BJ (cell line): ENCODE results near the gene MRPL9. TPM values are rescaled to one million over a fixed set of nuclear protein-coding genes. Genes with fewer than 3 reads are reported as not detected.

Experiments used
- CTCF ChIA-PET: fragments of 350-600 bp; formaldehyde crosslinking; extraction: SDS; loops from one replicate; lab custom pipeline; 2021; ENCODE audit warnings: antibody characterized with exemption, inconsistent platforms; lab: Yijun Ruan, JAX
- POLR2A ChIA-PET: fragments of 300-600 bp; sonication (Branson Sonifier 250); formaldehyde crosslinking; extraction: SDS; loops from one replicate; lab custom pipeline; 2021; ENCODE audit warnings: antibody characterized with exemption; lab: Charles Lee
- DNase-seq: peaks from one replicate; pipeline ENCODE4 v3.0.0-alpha.2; 2011; ENCODE audit warnings: low read depth
- H3K27me3 ChIP-seq: 2 replicates; pipeline ENCODE4 v1.6.0; 2011; ENCODE audit warnings: low read length; ENCODE audit not compliant: control insufficient read depth, insufficient read depth
- H3K36me3 ChIP-seq: 2 replicates; pipeline ENCODE4 v1.5.1; 2011; ENCODE audit warnings: low read length; ENCODE audit not compliant: control insufficient read depth, insufficient read depth
- H3K4me3 ChIP-seq: 2 replicates; pipeline ENCODE4 v1.5.1; 2011; ENCODE audit warnings: low read depth, mild to moderate bottlenecking, control low read depth, low read length
- CTCF ChIP-seq: IDR thresholded peaks from 2 replicates; pipeline ENCODE4 v1.5.1; 2011; ENCODE audit warnings: low read depth, mild to moderate bottlenecking, control low read depth, inconsistent platforms, low read length, moderate library complexity; ENCODE audit not compliant: insufficient read depth
- polyA plus RNA-seq: library from polyadenylated mRNA; depleted of rRNA; stranded (reverse); fragments of >200 nt; gene quantifications from 2 replicates; pipeline ENCODE4 v1.2.3, GENCODE V29; 2011

Gene MRPL9
- polyA plus RNA-seq, 1 experiment, result 89.6 TPM

GRCh38 chr1:151803164-151803563 is 39.9 kb upstream of the MRPL9 start:
- no peak for DNase-seq
- no peak overlapping the region for H3K4me3 ChIP-seq
- H3K36me3 ChIP-seq, result no peaks in the 10 kb centered on the region
- POLR2A ChIA-PET, result no interaction called here
- peaks cover 38% of the 10 kb centered on the region for H3K27me3 ChIP-seq
- CTCF ChIA-PET, result no interaction called here
- no peak for TF ChIP-seq CTCF

GRCh38 chr1:151802372-151802771 is 39.1 kb upstream of the MRPL9 start:
- POLR2A ChIA-PET, result no interaction called here
- no peaks in the 10 kb centered on the region for H3K36me3 ChIP-seq
- H3K27me3 ChIP-seq, result peaks cover 39% of the 10 kb centered on the region
- CTCF ChIA-PET, result no interaction called here
- no peak for TF ChIP-seq CTCF
- no peak overlapping the region for H3K4me3 ChIP-seq
- no peak for DNase-seq

GRCh38 chr1:151801846-151802245 is 38.5 kb upstream of the MRPL9 start:
- ChIA-PET POLR2A (no interaction called here), CTCF (interaction anchor here (0.9 kb wide), 1 partner anchor 22 kb away, joined by 3 read pairs; no protein-coding TSS in a partner anchor)
- Histone ChIP-seq H3K36me3 (no peaks in the 10 kb centered on the region), H3K4me3 (no peak overlapping the region), H3K27me3 (peaks cover 37% of the 10 kb centered on the region)
- TF ChIP-seq CTCF, result no peak
- DNase-seq, result no peak

- ChIA-PET CTCF (interaction anchor here (0.9 kb wide), 1 partner anchor 22 kb away, joined by 3 read pairs; no protein-coding TSS in a partner anchor), POLR2A (no interaction called here)
Measured at GRCh38 chr1:151801310-151801820, 38.1 kb upstream of the MRPL9 start.

GRCh38 chr1:151800830-151801229 is 37.5 kb upstream of the MRPL9 start:
- CTCF ChIA-PET, result no interaction called here
- TF ChIP-seq CTCF, result no peak
- no peak overlapping the region for H3K4me3 ChIP-seq
- peaks cover 33% of the 10 kb centered on the region for H3K27me3 ChIP-seq
- no peak for DNase-seq
- POLR2A ChIA-PET, result interaction anchor here (0.6 kb wide), 1 partner anchor 86 kb away, joined by 7 read pairs; no protein-coding TSS in a partner anchor
- no peaks in the 10 kb centered on the region for H3K36me3 ChIP-seq

More at GRCh38 chr1:151801310-151801820, 38.1 kb upstream of the MRPL9 start:
- H3K27me3 ChIP-seq, result peaks cover 37% of the 10 kb centered on the region
- TF ChIP-seq CTCF, result no peak
- no peaks in the 10 kb centered on the region for H3K36me3 ChIP-seq
- no peak for DNase-seq
- H3K4me3 ChIP-seq, result no peak overlapping the region
